ENCODE measurements around the gene PAQR5. TPM values are rescaled to one million over a fixed set of nuclear protein-coding genes. Genes with fewer than 3 reads are reported as not detected.

The PAQR5 gene
- total RNA-seq, 1 donor from 2014 or later = 1.2 TPM

- H3K9me3 Mint-ChIP-seq (ENCODE audit: unreplicated experiment) = peaks cover 4% of the 10 kb centered on the region
- FAIRE-seq = no peak
These were observed 2.1 kb upstream of the PAQR5 start for GRCh38 chr15:69296606-69297005.

DNA sequence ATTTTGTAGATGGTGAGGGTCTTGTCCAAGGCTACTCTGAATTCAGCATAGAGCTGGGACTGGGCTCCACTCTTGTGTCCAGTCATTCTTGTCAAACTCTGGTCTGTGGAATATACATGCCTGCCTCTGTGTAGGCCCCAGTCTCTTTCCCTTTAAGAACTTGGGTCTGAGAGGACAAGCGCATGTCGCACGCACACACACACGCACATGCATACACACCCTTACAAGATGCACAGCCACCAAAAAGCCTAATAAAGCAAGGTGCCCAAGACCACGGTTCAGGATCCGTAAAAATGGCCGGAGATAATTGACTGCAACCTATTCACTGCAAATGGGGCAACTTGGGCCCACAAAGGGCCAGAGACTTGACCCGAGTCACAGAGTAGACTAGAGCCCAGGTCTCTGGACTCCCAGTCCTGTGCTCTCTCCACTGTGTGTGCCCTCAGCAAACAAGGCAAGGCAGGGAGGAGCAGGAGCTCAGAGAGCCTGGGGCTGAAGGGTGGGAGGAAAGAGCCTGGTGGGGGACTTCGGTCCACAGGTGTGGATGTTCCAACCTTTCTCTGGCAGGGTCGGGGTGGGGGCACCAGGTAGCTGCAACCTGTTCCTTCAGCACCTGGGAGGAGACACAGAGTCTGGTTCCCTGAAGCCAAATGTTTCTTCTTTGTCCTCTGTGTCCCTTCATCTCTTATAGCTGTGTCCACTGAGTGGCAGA lies 914 bp upstream of the PAQR5 start:
- no peak overlapping the region for H3K4me3 ChIP-seq (ENCODE audit: insufficient read depth, low read depth, low read length)
- Mint-ChIP-seq H3K4me3 (ENCODE audit: unreplicated experiment) (peak overlapping the region; percentile 16), H3K27me3 (ENCODE audit: low read depth, unreplicated experiment) (peaks cover 62% of the 10 kb centered on the region), H3K9me3 (ENCODE audit: unreplicated experiment) (peaks cover 4% of the 10 kb centered on the region), H3K4me1 (ENCODE audit: low read depth, unreplicated experiment) (peaks cover 6% of the 10 kb centered on the region), H3K36me3 (ENCODE audit: low read depth, unreplicated experiment) (no peaks in the 10 kb centered on the region), H3K27ac (ENCODE audit: unreplicated experiment) (no peak overlapping the region)
- H3K79me2 ChIP-seq (ENCODE audit: insufficient read depth, low read length) = no peaks in the 10 kb centered on the region
- no peaks in the 10 kb centered on the region for H3K9me3 ChIP-seq (ENCODE audit: insufficient read depth, low read depth, low read length)
- no peaks in the 10 kb centered on the region for H3K36me3 ChIP-seq (ENCODE audit: insufficient read depth, low read length)
- H3K27ac ChIP-seq (ENCODE audit: low read depth, low read length) = no peak overlapping the region
- FAIRE-seq = no peak
- TF ChIP-seq EZH2 (IDR thresholded peaks at IDR 0.05; ENCODE audit: insufficient read depth, low read length) = no peak
- TF ChIP-seq, protein P1, sequence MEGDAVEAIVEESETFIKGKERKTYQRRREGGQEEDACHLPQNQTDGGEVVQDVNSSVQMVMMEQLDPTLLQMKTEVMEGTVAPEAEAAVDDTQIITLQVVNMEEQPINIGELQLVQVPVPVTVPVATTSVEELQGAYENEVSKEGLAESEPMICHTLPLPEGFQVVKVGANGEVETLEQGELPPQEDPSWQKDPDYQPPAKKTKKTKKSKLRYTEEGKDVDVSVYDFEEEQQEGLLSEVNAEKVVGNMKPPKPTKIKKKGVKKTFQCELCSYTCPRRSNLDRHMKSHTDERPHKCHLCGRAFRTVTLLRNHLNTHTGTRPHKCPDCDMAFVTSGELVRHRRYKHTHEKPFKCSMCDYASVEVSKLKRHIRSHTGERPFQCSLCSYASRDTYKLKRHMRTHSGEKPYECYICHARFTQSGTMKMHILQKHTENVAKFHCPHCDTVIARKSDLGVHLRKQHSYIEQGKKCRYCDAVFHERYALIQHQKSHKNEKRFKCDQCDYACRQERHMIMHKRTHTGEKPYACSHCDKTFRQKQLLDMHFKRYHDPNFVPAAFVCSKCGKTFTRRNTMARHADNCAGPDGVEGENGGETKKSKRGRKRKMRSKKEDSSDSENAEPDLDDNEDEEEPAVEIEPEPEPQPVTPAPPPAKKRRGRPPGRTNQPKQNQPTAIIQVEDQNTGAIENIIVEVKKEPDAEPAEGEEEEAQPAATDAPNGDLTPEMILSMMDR (IDR thresholded peaks at IDR 0.05; ENCODE audit: insufficient read depth, low read depth, low read length) = no peak
- H3K4me2 ChIP-seq (ENCODE audit: low read length) = peak overlapping the region; percentile 84
- H3K27me3 ChIP-seq (ENCODE audit: insufficient read depth, low read length) = peaks cover 20% of the 10 kb centered on the region
- H3K9ac ChIP-seq (ENCODE audit: low read length) = no peak overlapping the region
- no peaks in the 10 kb centered on the region for H4K20me1 ChIP-seq (ENCODE audit: insufficient read depth, low read length)
- H3K4me1 ChIP-seq (ENCODE audit: insufficient read depth, low read length) = peaks cover 7% of the 10 kb centered on the region
- no peak for DNase-seq (ENCODE audit: low read depth)
- H2AFZ ChIP-seq (ENCODE audit: low read depth, low read length) = no peak overlapping the region

More at GRCh38 chr15:69296606-69297005, 2.1 kb upstream of the PAQR5 start:
- Histone ChIP-seq H3K4me2 (ENCODE audit: low read length) (no peak overlapping the region), H3K79me2 (ENCODE audit: insufficient read depth, low read length) (no peaks in the 10 kb centered on the region), H4K20me1 (ENCODE audit: insufficient read depth, low read length) (no peaks in the 10 kb centered on the region), H3K27ac (ENCODE audit: low read depth, low read length) (no peak overlapping the region), H3K36me3 (ENCODE audit: insufficient read depth, low read length) (no peaks in the 10 kb centered on the region), H3K4me3 (ENCODE audit: insufficient read depth, low read depth, low read length) (no peak overlapping the region), H2AFZ (ENCODE audit: low read depth, low read length) (no peak overlapping the region), H3K9ac (ENCODE audit: low read length) (no peak overlapping the region), H3K9me3 (ENCODE audit: insufficient read depth, low read depth, low read length) (no peaks in the 10 kb centered on the region), H3K4me1 (ENCODE audit: insufficient read depth, low read length) (peaks cover 7% of the 10 kb centered on the region), H3K27me3 (ENCODE audit: insufficient read depth, low read length) (peaks cover 20% of the 10 kb centered on the region)
- Mint-ChIP-seq H3K4me1 (ENCODE audit: low read depth, unreplicated experiment) (peaks cover 6% of the 10 kb centered on the region), H3K4me3 (ENCODE audit: unreplicated experiment) (no peak overlapping the region), H3K36me3 (ENCODE audit: low read depth, unreplicated experiment) (no peaks in the 10 kb centered on the region), H3K27me3 (ENCODE audit: low read depth, unreplicated experiment) (peaks cover 59% of the 10 kb centered on the region), H3K27ac (ENCODE audit: unreplicated experiment) (no peak overlapping the region)
- TF ChIP-seq, protein P1 (IDR thresholded peaks at IDR 0.05; ENCODE audit: insufficient read depth, low read depth, low read length) = no peak
- no peak for TF ChIP-seq EZH2 (IDR thresholded peaks at IDR 0.05; ENCODE audit: insufficient read depth, low read length)
- DNase-seq (ENCODE audit: low read depth) = no peak

DNA sequence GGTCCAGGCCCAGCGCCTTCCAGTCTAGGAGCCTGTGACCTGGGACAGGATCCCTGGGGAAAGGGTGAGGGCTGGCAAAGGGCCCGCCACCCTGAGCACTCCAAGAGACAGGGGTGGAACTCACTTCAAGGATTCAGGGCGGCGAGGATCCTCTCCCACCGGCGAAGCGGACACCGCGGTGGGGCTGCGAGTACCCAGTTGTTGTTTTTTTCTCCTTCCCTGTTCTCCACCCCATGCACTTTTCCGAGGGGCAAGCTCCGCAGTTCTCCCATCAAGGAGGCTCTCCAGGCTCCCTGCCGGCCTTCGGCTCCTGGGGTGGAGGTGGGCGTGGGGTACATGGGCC lies 387 bp upstream of the PAQR5 start:
- no peaks in the 10 kb centered on the region for H3K79me2 ChIP-seq (ENCODE audit: insufficient read depth, low read length)
- no peak overlapping the region for H3K4me3 ChIP-seq (ENCODE audit: insufficient read depth, low read depth, low read length)
- H3K4me2 ChIP-seq (ENCODE audit: low read length) = peak overlapping the region; percentile 84
- H3K27ac ChIP-seq (ENCODE audit: low read depth, low read length) = no peak overlapping the region
- H3K9me3 ChIP-seq (ENCODE audit: insufficient read depth, low read depth, low read length) = no peaks in the 10 kb centered on the region
- peak overlapping the region; percentile 60 for H2AFZ ChIP-seq (ENCODE audit: low read depth, low read length)
- Mint-ChIP-seq H3K4me3 (ENCODE audit: unreplicated experiment) (peak overlapping the region; percentile 62), H3K27me3 (ENCODE audit: low read depth, unreplicated experiment) (peaks cover 63% of the 10 kb centered on the region), H3K36me3 (ENCODE audit: low read depth, unreplicated experiment) (no peaks in the 10 kb centered on the region), H3K9me3 (ENCODE audit: unreplicated experiment) (peaks cover 4% of the 10 kb centered on the region), H3K27ac (ENCODE audit: unreplicated experiment) (no peak overlapping the region), H3K4me1 (ENCODE audit: low read depth, unreplicated experiment) (peaks cover 6% of the 10 kb centered on the region)
- TF ChIP-seq, protein P1 (IDR thresholded peaks at IDR 0.05; ENCODE audit: insufficient read depth, low read depth, low read length) = no peak
- TF ChIP-seq EZH2 (IDR thresholded peaks at IDR 0.05; ENCODE audit: insufficient read depth, low read length) = no peak
- H3K27me3 ChIP-seq (ENCODE audit: insufficient read depth, low read length) = peaks cover 20% of the 10 kb centered on the region
- FAIRE-seq (no peak), DNase-seq (ENCODE audit: low read depth) (no peak)
- no peaks in the 10 kb centered on the region for H3K36me3 ChIP-seq (ENCODE audit: insufficient read depth, low read length)
- no peaks in the 10 kb centered on the region for H4K20me1 ChIP-seq (ENCODE audit: insufficient read depth, low read length)
- peaks cover 7% of the 10 kb centered on the region for H3K4me1 ChIP-seq (ENCODE audit: insufficient read depth, low read length)
- H3K9ac ChIP-seq (ENCODE audit: low read length) = no peak overlapping the region

Data from astrocyte (in vitro differentiated cells and primary cell).